ENCODE data around the gene STIM1. TPM values are rescaled to one million over a fixed set of nuclear protein-coding genes. Genes with fewer than 3 reads are reported as not detected.

STIM1 gene
- total and polyA plus RNA-seq, 10 of the 15 experiments (the other 5 are each of a cell fraction or from before 2014, with no cell fraction given) = 8.6 to 57.7 (median 29.3) TPM

DNA sequence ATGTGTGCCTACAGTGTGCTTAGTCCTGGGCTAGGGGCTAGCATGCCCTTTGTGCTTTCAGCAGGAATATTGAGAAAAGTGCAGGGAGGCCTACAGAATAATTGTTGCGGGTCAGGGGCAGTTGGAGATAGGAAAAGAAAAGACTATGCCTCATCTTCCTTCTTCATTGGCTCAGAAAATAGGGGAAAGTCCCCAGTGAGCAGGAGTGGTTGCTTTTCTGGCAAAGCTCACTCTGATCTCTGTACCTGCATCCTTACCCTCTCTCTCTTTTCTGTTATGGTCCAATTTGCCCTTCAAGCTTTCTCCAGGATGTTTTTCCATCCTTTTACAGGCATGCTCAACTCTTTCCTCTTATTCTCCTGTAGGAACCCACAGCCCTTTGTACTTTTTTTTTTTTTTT is 209.6 kb downstream of the STIM1 start:
- ATAC-seq (no peak), FAIRE-seq (no peak), DNase-seq (ENCODE audit: low read depth, low spot score) (no peak)
- H3K27me3 ChIP-seq (replicated peaks in 1 of 2; ENCODE audit: control insufficient read depth in 2 of 2, insufficient read depth in 2 of 2, low read length in 1 of 2) = no peaks in the 10 kb centered on the region
- BruUV-seq (replicated peaks) = no TSS peak
- H3K36me3 ChIP-seq (ENCODE audit: control insufficient read depth in 2 of 2, insufficient read depth in 2 of 2, low read length in 1 of 2) = peaks cover 8% of the 10 kb centered on the region in 2 experiments; a peak in 3 of 4 replicates
- no peaks in the 10 kb centered on the region for H3K79me2 ChIP-seq (ENCODE audit: control insufficient read depth, insufficient read depth, low read length)
- intact Hi-C loops (cut with micrococcal nuclease; ENCODE audit: unreplicated experiment) = no loop called here
- H3K4me3 ChIP-seq = no peak overlapping the region
- H2AFZ ChIP-seq (ENCODE audit: control insufficient read depth, low read depth, low read length) = no peak overlapping the region
- ChIA-PET RAD21 (ENCODE audit: unreplicated experiment) (interaction anchor here (1.2 to 20.6 kb wide), 3 partner anchors 138 to 211 kb away, joined by 3 to 605 read pairs (median 4); partner anchors contain the start of gene STIM1), CTCF (interaction anchor here (0.6 to 13.4 kb wide), 7 partner anchors 34 to 216 kb away, joined by 3 to 979 read pairs (median 3); partner anchors contain the start of genes RHOG and STIM1), SMC1A (ENCODE audit: uncharacterized antibody, unreplicated experiment) (interaction anchor here (0.5 to 21.1 kb wide), 15 partner anchors 8 to 344 kb away, joined by 3 to 805 read pairs (median 3); partner anchors contain the start of genes RHOG and STIM1), POLR2A (interaction anchor here (0.7 to 2.1 kb wide), 2 partner anchors 41 to 210 kb away, joined by 3 to 8 read pairs; partner anchors contain the start of gene STIM1)
- in situ Hi-C loops (cut with MboI) = loop anchor here (5.0 kb wide), 1 partner anchor 218 kb away; no protein-coding TSS in a partner anchor
- WGBS (ENCODE audit: insufficient coverage, insufficient replicate concordance, low lambda C conversion rate, missing lambda C conversion rate) = 94% methylated on average over 1 of the region's 1 CpG
- no peak overlapping the region for H3K9ac ChIP-seq (ENCODE audit: control insufficient read depth, insufficient read depth, low read length)
- H3K4me1 ChIP-seq (ENCODE audit: control insufficient read depth, insufficient read depth, low read length) = peaks cover 6% of the 10 kb centered on the region; the same call in 1 of the 2 replicates
- no peak overlapping the region for H3K4me2 ChIP-seq (ENCODE audit: control insufficient read depth, insufficient read depth)
- TF ChIP-seq SP1 (IDR thresholded peaks at IDR 0.05; ENCODE audit: low read depth, low read length) (no peak), SUPT20H (IDR thresholded peaks at IDR 0.05; ENCODE audit: borderline replicate concordance, control insufficient read depth, low read depth, low read length) (no peak), RUNX3 (IDR thresholded peaks at IDR 0.05; ENCODE audit: low read length) (no peak), IKZF2 (IDR thresholded peaks at IDR 0.05) (no peak)
- TF ChIP-seq, protein P1, sequence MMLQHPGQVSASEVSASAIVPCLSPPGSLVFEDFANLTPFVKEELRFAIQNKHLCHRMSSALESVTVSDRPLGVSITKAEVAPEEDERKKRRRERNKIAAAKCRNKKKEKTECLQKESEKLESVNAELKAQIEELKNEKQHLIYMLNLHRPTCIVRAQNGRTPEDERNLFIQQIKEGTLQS (IDR thresholded peaks at IDR 0.05; ENCODE audit: borderline replicate concordance, extremely low read depth, low read depth, low read length) = no peak
- no peaks in the 10 kb centered on the region for H3K9me3 ChIP-seq (replicated peaks; ENCODE audit: control insufficient read depth, insufficient read depth, low read length)
- no peaks in the 10 kb centered on the region for H4K20me1 ChIP-seq (ENCODE audit: control insufficient read depth, insufficient read depth)
- H3K27ac ChIP-seq (ENCODE audit: control insufficient read depth, insufficient read depth) = no peak overlapping the region

Measured in GM12878 (cell line).